HepG2 (cell line): ENCODE measurements around the gene RIBC1. TPM values are rescaled to one million over a fixed set of nuclear protein-coding genes. Genes with fewer than 3 reads are reported as not detected.
A peak's percentile ranks its signal among the peaks of the same experiment; 100 is the strongest.

ENCODE experiments used
- ASH2L ChIP-seq: fragments of 300-600, 200-600 bp; sonication (generic); IDR thresholded peaks from 2 replicates; pipeline ENCODE4 v1.7.0; 2017; ENCODE audit warnings: low read depth, mild to moderate bottlenecking, moderate library complexity, mixed read lengths, low read length; ENCODE audit not compliant: insufficient read length
- DDIT3 ChIP-seq: sonication (generic); formaldehyde crosslinking; IDR thresholded peaks from 2 replicates; pipeline ENCODE4 v1.4.0; 2020; ENCODE audit warnings: mild to moderate bottlenecking, missing genetic modification reagents
- HDAC6 ChIP-seq: fragments of 200-600 bp; sonication (generic); IDR thresholded peaks from 2 replicates; pipeline ENCODE4 v1.7.0; 2017; ENCODE audit warnings: mild to moderate bottlenecking, antibody characterized with exemption, low read length, low read depth
- MXD3 ChIP-seq: IDR thresholded peaks from 2 replicates; pipeline ENCODE4 v1.6.1; 2016; ENCODE audit warnings: mild to moderate bottlenecking, missing biosample characterization, missing genetic modification reagents
- MXD4 ChIP-seq: IDR thresholded peaks from 2 replicates; pipeline ENCODE4 v1.6.1; 2016; ENCODE audit warnings: mild to moderate bottlenecking, missing biosample characterization, missing genetic modification reagents
- NFIB ChIP-seq: sonication (generic); formaldehyde crosslinking; IDR thresholded peaks from 2 replicates; pipeline ENCODE4 v1.9.0; 2021; ENCODE audit warnings: missing genetic modification reagents, mild to moderate bottlenecking, borderline replicate concordance
- POLR2A ChIP-seq, 2 experiments: IDR thresholded peaks; 2 replicates each; pipeline ENCODE4 v1.6.1; 2011; ENCODE audit warnings: low read depth in 2 of 2, low read length in 2 of 2, mild to moderate bottlenecking in 1 of 2, moderate library complexity in 1 of 2; ENCODE audit not compliant: insufficient read depth in 1 of 2
- STAT6 ChIP-seq: sonication (generic); formaldehyde crosslinking; IDR thresholded peaks from 2 replicates; pipeline ENCODE4 v1.4.0; 2020; ENCODE audit warnings: missing genetic modification reagents, mild to moderate bottlenecking, borderline replicate concordance
- ZNF251 ChIP-seq: sonication (generic); formaldehyde crosslinking; IDR thresholded peaks from 2 replicates; pipeline ENCODE4 v1.9.0; 2021; ENCODE audit warnings: mild to moderate bottlenecking, missing genetic modification reagents
- ZNF281 ChIP-seq: sonication (generic); formaldehyde crosslinking; IDR thresholded peaks from 2 replicates; pipeline ENCODE4 v1.4.0; 2020; ENCODE audit warnings: missing genetic modification reagents, borderline replicate concordance
- ZNF292 ChIP-seq: sonication (generic); formaldehyde crosslinking; IDR thresholded peaks from 2 replicates; pipeline ENCODE4 v1.8.1; 2022; ENCODE audit warnings: mild to moderate bottlenecking, low read depth, missing genetic modification reagents, borderline replicate concordance
- ZNF350 ChIP-seq: sonication (generic); formaldehyde crosslinking; IDR thresholded peaks from 2 replicates; pipeline ENCODE4 v1.4.0; 2020; ENCODE audit warnings: mild to moderate bottlenecking, low read depth, missing genetic modification reagents, borderline replicate concordance
- ZNF609 ChIP-seq: sonication (generic); formaldehyde crosslinking; IDR thresholded peaks from 2 replicates; pipeline ENCODE4 v1.4.0; 2020; ENCODE audit warnings: mild to moderate bottlenecking, missing genetic modification reagents, borderline replicate concordance
- ZNF644 ChIP-seq: IDR thresholded peaks from 2 replicates; pipeline ENCODE4 v1.6.1; 2016; ENCODE audit warnings: low read depth
- ZNF772 ChIP-seq: sonication (generic); formaldehyde crosslinking; IDR thresholded peaks from 2 replicates; pipeline ENCODE4 v1.5.0; 2020; ENCODE audit warnings: mild to moderate bottlenecking, missing genetic modification reagents
- ZSCAN21 ChIP-seq: sonication (generic); formaldehyde crosslinking; IDR thresholded peaks from 2 replicates; pipeline ENCODE4 v1.8.0; 2022; ENCODE audit warnings: mild to moderate bottlenecking, missing genetic modification reagents, moderate library complexity, borderline replicate concordance
- polyA plus RNA-seq, 8 experiments: library from polyadenylated mRNA; depleted of rRNA in 3 of 8; stranded (reverse) in 7 of 8; unstranded in 1 of 8; fragments of >200 nt; fragmentation: Illumina TruSeq in 4 of 8; extraction: Trizol in 4 of 8; gene quantifications; 2 replicates each; pipeline versions ENCODE4 v1.2.1 to v1.2.3, GENCODE V29; 2011 to 2016; ENCODE audit warnings: low read depth in 4 of 8, missing spikeins in 1 of 8, mixed read lengths in 1 of 8; ENCODE audit not compliant: insufficient read depth in 1 of 8
- total RNA-seq, 5 experiments: library from RNA; depleted of rRNA; stranded (reverse); fragments of >200 nt; fragmentation: Illumina TruSeq; extraction: Trizol; gene quantifications; 2 replicates each; pipeline ENCODE4 v1.2.3, GENCODE V29; 2016; ENCODE audit warnings: low read depth in 1 of 5

RIBC1 gene
- total and polyA plus RNA-seq, 2 of the 13 experiments (the other 11 are each of a cell fraction or from before 2014, with no cell fraction given) = 0.55 TPM; not detected in 1

- TF ChIP-seq ZNF281 (CRISPR knock-in tag) = peak; percentile 14; the same call in 1 of the 2 replicates
- TF ChIP-seq NFIB = no peak
- TF ChIP-seq POLR2A (IDR thresholded peaks at IDR 0.05; ENCODE audit: insufficient read depth in 1 of 2, low read depth in 2 of 2, low read length in 2 of 2) = peak; percentile 43 to 79; a peak in 2 of 4 replicates
- TF ChIP-seq ZNF350 (CRISPR knock-in tag) = no peak; the same call in 1 of the 2 replicates
- no peak for TF ChIP-seq ZNF292
- no peak for TF ChIP-seq ZNF609
- 0 out of 2 replicates have a peak, but pooled peaks have one; percentile 38 for TF ChIP-seq ZNF644 (CRISPR knock-in tag)
- no peak for TF ChIP-seq STAT6 (CRISPR knock-in tag)
- no peak for TF ChIP-seq MXD3 (CRISPR knock-in tag)
- TF ChIP-seq DDIT3 (CRISPR knock-in tag) = no peak
- no peak for TF ChIP-seq ZNF772 (CRISPR knock-in tag)
- peak; percentile 60; the same call in 1 of the 2 replicates for TF ChIP-seq MXD4 (CRISPR knock-in tag)
- no peak for TF ChIP-seq ZNF251 (CRISPR knock-in tag)
- TF ChIP-seq HDAC6 = no peak
- 0 out of 2 replicates have a peak, but pooled peaks have one; percentile 34 for TF ChIP-seq ZSCAN21 (CRISPR knock-in tag)
- TF ChIP-seq ASH2L = peak; percentile 33
Measured at GRCh38 chrX:53433651-53434639, 11.3 kb downstream of the RIBC1 start, which contains the start of gene HSD17B10 (continued).
